GM18517 (cell line): ENCODE data around the gene INPP5K.
"Not testable (repeated sequence)": the region's sequence is repeated elsewhere in the genome, so short reads cannot be mapped to it uniquely, and the experiment has no call there.

Experiments
- ATAC-seq: cut with Tn5 transposase; IDR thresholded peaks from one replicate; pipeline ENCODE4 v1.9.1; 2021; ENCODE audit warnings: mild to moderate bottlenecking, moderate library complexity; ENCODE audit not compliant: unreplicated experiment

INPP5K gene

DNA sequence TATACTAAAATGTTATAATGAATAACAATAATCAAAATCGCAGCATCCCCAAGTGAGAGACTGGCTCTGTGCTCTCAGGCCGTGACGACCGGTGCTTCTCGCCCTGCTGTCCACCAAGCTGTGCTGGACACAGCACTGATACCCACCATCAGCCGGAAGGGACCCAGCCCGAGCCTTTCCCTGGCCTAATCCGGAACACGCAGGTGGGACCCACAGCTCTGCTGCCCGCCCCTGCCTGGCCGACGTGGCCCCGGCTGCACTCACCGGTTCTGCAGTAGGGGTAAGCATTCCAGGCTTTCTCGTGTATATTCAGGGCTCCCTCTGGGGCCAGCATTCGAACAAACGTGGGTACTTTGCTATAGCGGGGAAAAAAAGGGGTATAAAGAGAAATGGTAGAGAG, 31.6 kb upstream of the INPP5K start:
- no peak for ATAC-seq

DNA sequence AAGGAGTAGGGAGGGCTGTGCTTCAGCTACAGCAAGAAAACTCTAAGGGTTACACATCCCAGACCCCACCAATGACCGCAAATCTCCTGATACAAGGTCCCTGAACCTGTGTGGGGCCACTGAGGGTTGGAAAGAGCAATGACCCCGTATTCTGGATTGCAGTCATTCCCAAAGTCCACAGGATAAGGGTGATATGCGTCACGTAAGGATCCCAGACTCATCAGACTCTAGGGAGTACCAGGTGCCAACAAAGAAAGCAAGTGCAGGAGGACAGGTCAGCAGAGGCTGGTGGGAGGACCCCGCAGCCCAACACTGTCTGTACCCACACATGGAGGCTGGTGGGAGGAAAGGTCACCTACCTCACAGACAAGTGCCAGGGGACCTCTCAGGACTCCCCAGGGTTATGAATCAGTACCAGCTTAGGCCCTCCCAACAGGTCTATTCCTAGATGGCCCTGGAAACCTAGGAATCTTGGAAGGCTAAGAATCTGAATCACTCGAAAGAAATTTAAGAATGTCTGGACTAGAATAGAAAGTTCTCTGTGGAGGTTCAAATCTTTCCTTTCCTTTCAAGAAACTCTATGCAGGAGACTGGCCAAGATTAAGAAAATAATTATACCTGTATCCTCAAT, 30.0 kb upstream of the INPP5K start:
- no peak for ATAC-seq

DNA sequence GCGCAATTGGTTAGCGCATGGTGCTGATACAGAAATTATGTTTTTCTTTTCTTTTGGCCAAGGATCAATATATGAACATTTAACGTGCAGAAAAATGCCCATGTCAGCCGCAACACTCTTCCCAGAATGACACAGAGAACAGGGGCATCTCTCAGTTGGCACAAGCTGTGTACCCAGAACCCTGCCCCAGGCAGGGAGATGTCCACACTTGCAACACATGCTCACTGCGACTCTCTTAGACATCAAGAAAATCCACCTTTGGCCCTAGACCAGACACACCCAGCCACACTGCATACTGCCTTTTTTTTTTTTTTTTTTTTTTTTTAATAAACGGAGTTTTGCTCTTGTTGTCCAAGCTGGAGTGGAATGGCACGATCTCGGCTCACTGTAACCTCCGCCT, 29.2 kb upstream of the INPP5K start:
- no peak for ATAC-seq

DNA sequence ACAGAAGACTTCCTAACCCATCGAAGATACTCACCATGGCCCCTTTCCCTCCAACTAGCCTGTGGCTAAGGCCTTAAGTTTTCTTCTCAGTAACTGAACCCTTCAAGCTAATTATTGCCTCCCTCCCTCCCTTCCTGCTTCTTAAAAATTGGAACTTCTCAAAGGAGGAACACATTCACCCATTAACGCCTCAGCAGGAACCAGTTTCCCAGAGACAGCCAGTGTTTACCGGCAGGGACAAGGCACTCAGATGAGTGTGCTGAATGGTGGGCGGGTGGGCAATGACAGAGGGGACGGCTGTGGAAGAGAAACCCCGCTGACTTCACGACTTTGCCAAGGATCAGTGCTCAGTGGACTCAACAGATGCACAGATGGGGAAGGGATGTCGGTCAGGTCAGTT, 25.9 kb upstream of the INPP5K start:
- ATAC-seq, result no peak

DNA sequence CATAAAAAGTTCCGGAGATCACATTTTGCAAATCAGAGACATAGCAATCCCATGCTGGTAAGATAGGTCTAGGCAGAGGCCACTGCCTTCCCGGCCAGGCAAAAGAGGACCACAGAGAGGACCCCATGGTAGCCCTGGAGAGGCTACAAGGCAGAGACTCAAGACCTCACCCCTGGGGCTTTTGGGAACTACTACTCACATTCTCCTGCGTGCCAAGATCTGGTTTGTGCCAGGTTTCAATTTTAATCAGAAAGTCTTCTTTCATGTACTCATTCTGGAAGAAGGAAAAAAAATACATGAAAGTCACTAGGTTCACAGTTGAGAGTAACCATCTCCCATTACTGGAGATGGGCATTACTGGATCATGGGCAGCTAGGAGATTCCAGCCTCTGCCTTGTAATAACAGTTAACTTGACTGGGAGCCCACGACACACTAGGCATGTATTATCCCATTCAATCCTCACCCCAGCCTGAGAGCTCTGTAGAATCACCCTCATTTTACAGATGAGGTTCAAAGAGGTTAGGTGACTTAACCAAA, 25.0 kb upstream of the INPP5K start:
- ATAC-seq, result no peak

DNA sequence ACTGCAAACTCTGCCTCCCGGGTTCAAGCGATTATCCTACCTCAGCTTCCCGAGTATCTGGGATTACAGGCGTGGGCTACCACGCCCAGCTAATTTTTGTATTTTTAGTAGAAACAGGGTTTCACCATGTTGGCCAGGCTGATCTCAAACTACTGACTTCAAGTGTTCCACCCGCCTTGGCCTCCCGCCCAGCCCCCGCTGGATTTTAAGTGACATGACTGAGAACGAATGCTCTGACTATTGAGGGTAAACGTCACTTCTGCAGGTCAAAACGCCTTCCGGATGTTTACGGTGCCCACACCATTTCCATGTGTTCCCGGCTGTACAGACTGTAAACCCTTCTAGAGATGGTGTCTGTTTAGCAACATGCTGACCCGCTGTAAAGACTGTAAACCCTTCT, 23.4 kb upstream of the INPP5K start:
- ATAC-seq, result no peak

DNA sequence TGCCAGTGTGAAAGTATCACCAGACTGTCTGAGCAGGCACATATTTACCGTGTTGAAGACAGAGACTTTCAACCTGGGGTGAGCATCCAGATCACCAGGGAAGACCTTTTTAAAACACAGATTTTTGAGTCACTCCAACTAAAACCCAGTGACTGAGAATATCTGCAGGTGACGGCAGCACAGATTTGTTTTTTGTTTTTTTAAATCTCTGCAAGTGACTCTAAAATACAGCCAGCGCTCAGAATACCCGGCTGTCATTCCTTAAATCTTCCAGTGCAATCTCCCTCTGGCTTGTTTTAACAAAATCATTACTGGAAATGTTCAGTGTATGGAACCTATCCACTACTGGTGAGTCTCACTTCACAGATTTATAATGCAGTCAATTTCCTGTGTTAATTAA, 19.3 kb upstream of the INPP5K start:
- no peak for ATAC-seq

DNA sequence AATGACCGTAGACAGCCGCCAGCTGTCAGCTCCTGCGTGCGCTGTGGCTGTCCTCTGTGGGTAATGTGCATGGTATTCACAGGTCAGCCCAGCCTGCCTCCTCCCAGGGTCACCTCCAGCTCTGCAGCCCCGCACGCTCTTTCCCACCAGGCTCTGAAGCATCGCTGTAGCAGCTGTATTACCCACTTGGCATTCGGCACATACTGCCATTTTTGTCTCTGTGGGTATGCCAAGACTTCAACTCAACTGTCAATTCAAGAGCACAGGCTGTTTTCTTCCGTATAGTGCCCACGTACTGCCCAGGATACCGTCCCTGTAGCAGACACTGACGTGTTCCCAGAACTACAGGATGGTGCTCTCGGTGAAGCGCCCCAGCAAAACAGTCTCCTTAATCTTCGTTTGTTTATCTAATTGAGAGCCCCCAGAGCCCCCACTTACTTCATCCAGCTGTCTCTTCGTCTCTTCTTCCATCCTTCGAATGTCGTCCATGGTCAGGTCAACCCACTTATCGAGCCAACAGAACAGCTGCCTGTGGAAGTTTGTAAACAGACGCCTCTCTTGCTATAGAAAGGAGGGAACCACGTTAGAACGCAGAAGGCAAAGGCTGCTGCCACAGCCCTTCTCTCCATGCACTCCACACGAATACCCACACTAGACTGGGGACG, 17.4 kb upstream of the INPP5K start:
- ATAC-seq, result no peak

DNA sequence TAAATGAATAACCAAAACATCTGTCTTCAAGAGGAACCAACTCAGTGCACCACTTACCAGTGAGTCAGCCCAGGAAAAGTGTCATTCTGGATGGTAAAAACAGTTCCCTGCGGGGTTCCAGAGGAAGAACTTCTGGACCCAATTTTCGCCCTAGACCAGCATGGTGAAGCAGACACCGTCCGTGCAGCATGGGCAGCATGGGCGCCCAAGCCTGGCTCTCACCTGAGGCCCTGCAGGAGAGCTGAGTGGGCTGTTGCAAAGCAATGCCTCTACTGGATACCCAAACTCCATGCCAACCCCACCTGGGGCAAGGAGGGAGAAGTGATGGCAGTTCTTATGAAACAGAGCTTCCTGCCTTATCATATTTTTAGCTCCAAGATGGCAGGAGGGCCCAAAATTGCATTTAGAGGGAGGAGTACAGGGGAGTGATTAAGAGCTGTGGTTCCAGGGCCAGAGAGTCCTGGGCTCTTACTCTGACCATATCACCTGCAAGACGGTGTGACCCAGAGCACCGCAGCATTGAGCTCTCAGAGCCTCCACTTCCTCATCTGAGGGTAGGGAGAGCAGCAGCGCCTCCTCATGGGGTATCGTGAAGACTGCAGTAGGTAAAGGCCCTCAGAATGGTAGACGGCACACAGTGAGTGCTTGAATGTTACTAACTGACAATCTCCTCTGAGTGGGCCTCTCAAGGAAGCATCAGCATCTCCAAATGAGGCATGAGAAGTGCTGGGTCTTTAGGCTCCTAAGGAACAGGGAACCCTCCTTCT, 16.6 kb upstream of the INPP5K start:
- no peak for ATAC-seq

DNA sequence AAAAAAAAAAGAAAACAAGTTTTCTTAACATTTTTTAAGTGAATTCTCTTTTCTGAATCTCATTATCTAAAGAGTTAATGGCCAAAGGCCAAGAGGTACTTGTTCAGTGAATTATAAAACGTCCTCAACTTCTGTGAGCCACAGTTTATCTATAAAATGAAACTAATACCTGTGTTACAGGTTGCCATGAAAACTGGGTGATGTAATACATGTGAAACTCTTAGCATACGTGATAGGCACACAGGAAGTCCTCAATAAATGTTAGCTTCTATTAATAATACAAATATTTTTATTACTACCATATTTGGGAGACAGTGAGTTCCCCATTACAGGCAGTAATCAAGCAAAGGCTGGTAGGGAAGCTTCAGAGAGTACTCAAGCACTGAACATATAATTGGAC, 13.5 kb upstream of the INPP5K start:
- no peak for ATAC-seq

DNA sequence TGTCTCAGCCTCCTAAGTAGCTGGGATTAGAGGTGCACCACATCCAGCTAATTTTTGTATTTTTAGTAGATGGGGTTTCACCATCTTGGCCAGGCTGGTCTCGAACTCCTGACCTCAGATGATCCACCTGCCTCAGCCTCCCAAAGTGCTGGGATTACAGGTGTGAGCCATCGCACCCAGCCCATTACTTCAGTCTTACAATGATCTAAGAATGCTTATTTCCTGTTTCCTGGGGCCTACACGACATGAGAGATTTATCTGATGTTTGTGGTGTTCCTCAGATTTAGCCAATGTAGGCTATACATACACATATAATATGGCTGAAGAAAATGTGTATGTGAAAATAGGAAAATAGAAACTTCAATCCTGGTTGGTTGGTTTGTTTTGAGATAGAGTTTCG, 10.5 kb upstream of the INPP5K start:
- not testable (repeated sequence) for ATAC-seq

DNA sequence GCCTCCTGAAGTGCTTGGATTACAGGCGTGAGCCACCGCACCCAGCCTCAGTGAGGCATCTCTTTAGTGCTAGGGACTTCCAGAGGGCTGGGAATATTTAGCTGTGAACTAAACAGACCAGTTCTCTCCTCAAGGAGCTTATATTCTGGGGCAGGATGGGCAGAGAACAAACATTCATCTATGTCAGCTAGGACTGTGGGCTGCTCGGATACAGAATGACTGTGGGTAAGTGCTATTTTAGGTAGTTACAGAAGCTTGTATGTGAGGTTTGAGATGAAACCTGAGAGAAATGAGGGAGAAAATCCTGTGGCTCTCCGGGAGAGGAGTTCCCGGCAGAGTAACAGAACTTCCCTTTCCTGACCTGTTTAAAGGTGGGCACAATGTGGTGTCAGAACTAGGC, 6.2 kb upstream of the INPP5K start:
- no peak for ATAC-seq

DNA sequence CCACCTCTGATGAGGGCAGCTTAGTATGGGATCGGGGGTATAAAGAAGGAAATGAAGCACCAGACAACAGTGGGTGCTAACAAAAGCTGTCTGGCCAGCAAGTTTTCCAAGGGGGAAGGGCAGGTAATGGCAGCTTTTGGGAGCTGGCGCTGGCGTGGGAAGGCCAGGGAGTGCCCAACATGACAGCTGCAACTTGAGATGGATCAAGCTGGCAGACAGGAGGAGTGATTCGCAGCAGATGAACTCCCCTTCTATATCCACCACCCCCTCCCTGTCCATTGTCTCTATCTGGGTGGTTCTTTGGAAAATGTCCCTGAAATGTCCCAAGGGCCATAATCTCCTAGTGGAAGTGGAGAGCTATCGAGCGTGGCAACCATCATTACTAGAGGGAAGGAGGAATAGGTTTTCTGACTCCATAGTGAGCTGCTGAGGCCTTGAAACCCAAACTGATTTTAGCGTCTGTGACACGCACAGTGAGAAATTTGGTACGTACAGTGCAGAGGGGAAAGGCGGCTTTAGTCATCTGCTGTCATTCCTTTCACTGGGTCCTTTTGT, 4.8 kb upstream of the INPP5K start:
- no peak for ATAC-seq

DNA sequence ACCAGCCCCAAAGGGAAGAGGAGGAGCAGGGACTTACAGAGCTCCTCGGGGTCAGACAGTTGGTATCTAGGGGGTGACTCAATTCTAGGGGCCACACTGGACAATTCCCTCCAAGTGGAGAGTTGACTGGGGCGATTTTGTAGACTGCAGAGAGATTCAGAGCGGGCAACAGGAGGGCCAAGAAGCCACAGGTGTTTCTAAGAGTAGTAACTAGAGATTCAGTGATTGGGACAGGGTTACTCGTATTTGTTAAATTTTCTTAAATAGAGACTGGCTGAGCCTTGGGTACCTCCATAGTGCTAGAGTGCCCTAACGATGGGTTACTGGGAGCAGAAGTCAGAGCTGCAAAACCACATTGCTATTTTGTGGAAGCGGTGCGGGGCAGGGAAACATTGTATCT, 3.3 kb upstream of the INPP5K start:
- ATAC-seq, result no peak

DNA sequence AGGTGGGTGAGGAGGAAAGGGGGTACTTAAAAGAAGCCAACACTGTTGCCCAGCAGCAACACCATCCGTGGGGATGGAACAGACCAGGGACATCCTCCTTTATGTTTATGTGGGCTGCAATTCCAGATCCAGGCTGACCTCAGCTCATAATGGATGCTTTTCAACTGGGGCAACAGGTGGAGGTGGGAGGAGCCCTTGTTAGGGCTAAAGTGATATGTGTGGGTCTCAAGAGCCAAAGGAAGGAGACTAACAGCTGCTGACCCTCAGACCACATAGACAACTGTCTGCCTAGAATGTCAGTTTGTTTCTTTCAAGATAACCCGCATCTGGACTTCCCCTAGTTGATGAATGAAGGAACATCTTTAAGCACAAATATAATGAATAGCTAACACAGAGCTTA, 2.0 kb upstream of the INPP5K start:
- ATAC-seq, result no peak

DNA sequence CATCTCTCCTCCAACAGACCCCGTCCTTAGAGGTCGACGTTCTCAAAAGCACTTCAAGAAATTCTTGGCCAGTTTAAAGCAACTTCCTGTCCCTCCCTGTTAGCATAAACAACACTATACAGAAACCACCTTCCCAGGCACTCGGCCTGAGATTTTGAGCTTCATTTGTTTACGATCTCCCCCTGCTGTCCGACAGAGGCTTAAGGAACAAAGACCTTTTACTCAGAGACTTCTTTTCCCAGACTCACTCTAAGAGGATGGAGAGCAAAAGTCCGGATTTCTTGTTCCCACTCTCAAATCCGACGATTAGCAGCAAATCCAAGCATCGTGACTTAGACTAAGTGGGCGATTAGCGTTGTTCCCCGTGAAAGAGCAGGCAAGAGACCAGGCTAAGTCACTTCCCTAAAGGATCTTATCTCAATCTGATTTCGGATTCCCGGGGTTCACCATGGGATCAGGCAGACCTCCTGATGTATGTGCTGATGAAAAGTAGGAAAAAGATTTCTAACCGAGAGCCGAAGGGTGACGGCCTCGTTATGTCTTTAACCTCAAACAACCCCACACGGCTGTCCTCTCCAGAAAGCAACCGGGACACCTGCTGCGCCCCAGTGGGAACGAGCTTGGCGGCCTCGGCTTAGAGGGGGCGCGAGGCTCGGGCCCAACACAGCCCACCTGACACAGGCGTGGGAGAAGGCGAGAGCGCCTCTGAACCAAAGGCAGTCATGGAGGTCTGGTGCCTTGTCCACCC, 598 bp downstream of the INPP5K start:
- no peak for ATAC-seq

DNA sequence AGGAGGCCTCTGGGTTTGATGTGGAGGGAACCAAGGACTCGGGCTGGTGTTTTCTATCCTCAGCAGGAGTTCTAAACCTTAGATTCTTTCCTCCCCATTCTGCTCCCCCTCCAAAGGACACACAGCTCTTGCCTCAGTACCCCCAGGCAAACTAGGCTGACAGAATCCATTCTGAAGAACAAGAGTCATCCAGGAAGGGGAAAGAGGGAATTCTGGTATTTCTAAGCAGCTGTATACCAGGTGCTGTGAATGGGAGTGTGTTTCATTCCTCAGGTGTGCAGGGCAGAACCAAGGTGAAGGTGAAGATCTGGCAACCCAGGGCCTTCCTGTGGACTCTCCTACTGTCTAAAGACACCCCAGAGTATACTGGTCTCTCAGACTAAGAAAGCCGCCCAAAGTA, 4.1 kb downstream of the INPP5K start:
- no peak for ATAC-seq

DNA sequence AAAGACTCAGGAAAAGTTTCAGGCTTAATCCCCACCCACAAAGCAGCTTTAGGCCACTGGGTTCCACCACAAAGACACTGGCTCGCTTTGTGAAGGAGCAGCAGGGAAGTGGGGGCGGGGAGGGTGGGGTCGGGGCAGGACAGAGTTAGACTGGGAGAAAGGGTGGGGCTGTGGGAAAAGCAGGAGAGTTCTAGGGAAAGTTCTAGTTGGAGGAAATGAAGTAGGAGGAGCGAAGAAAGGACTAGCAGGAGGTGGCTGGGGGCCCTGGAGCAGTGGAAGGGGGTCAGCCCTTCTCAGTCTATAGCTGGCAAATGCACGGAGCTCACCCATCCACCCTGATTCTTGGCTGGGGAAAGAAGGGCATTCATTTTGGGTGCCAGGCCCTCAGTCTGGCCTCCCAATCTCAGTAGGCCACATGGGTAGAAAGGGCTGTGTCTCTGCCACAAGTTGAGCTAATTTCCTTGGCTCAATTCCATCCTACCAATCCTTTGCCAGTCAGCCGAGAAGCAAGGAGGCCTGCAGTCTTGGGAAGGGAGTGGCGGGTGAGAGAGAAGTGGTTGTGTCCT, 4.6 kb downstream of the INPP5K start:
- ATAC-seq, result no peak

DNA sequence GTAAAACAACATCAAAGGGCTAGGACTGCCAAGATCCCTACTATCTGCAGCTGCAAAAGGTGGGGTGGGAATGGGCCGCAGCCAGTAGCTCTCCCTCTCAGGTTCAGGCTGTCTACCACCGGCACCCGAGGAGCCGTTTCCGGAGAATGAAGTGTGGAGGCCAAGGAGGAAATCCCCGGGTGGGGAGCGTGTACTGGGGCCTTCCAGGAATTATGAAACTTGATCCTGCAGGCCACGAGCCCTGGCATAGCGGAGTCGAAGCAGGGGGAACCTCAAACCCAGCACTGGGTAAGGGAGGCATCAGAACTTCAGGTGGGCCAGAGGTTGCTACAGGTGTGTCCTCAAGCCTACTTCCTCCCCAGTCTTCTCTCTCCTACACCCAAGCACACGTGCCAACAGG, 5.1 kb downstream of the INPP5K start:
- no peak for ATAC-seq

DNA sequence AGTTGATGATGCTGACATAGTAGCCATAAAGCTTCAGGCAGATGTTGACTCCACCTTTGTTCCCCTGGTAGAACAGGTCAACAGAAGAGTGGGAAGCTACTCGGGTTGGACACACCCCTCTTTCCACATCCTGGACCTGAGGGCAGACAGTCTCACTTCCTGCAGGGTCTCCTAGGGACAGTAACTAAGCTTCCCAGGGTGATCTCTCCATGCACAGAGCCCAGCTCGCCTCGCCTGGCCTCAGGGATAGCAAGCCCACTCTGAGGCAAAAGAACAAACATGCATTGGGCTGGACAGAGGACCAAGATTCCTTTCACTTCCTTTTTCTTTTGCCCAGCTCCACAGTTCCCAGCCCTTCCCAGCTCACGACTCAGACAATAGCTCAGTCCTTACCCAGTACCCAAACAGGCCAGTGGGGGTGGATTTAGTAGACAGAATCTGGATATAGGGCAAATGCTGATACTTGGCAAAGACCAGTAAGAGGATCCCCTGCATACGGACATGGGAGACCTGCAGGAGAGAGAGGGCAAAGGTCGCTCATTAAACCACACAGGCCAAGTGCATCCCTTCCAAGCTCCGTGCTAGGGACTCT, 7.0 kb downstream of the INPP5K start:
- no peak for ATAC-seq
